ENCODE data around the gene MACROH2A1. TPM values are rescaled to one million over a fixed set of nuclear protein-coding genes. Genes with fewer than 3 reads are reported as not detected.

MACROH2A1 gene
- total and polyA plus RNA-seq, 2 of the 4 experiments (the other 2 are of a cell fraction) = 122 to 126 TPM

GRCh38 chr5:135330798-135331096 lies 68.3 kb downstream of the MACROH2A1 start:
- no peak for ATAC-seq (ENCODE audit: low read depth)
- Histone ChIP-seq H3K36me3 (ENCODE audit: control insufficient read depth, insufficient read depth, low read length) (peaks cover 8% of the 10 kb centered on the region; the same call in 1 of the 2 replicates), H4K8ac (ENCODE audit: low read depth in 2 of 2, low read length in 2 of 2) (peak overlapping the region; percentile 2 to 4; a peak in 1 of 4 replicates), H2BK5ac (ENCODE audit: low read depth, low read length, poor library complexity, severe bottlenecking) (no peak overlapping the region), H2AK9ac (replicated peaks; ENCODE audit: low read depth, low read length, poor library complexity) (no peak overlapping the region), H3K4ac (ENCODE audit: low read depth, low read length) (peak overlapping the region; percentile 62), H3K9me3 (ENCODE audit: control insufficient read depth, insufficient read depth, low read length) (no peaks in the 10 kb centered on the region), H3K9me1 (ENCODE audit: insufficient read depth, low read length) (peaks cover 13% of the 10 kb centered on the region), H3K79me1 (ENCODE audit: low read depth in 1 of 2, low read length in 2 of 2) (peaks cover 0 to 26% of the 10 kb centered on the region in 2 experiments; a peak in 3 of 4 replicates), H3K18ac (ENCODE audit: low read depth, low read length) (no peak overlapping the region), H3K56ac (ENCODE audit: extremely low read depth, insufficient read depth, low read length) (no peak overlapping the region), H4K5ac (ENCODE audit: low read depth, low read length) (no peak overlapping the region), H3K23ac (ENCODE audit: low read depth, low read length) (peak overlapping the region; percentile 3; the same call in 1 of the 2 replicates), H2BK15ac (ENCODE audit: low read depth, low read length) (peak overlapping the region; percentile 29; the same call in 1 of the 3 replicates), H2AK5ac (ENCODE audit: low read depth, low read length) (peak overlapping the region; percentile 68; the same call in 1 of the 2 replicates), H3K4me3 (ENCODE audit: insufficient read depth, low read depth, low read length) (no peak overlapping the region), H3K14ac (replicated peaks; ENCODE audit: low read depth, low read length) (peak overlapping the region; percentile 71; the same call in 1 of the 2 replicates), H3K9ac (ENCODE audit: low read depth, low read length) (no peak overlapping the region), H4K20me1 (ENCODE audit: insufficient read depth, low read length) (no peaks in the 10 kb centered on the region), H2BK20ac (ENCODE audit: low read depth, low read length) (peak overlapping the region; percentile 73; the same call in 1 of the 2 replicates), H3K4me2 (ENCODE audit: low read depth, low read length) (no peak overlapping the region), H2BK120ac (ENCODE audit: low read depth, low read length) (peak overlapping the region; percentile 63), H2AFZ (replicated peaks; ENCODE audit: low read length, poor library complexity) (peak overlapping the region; percentile 62), H3K4me1 (ENCODE audit: control insufficient read depth, insufficient read depth, low read length) (peaks cover 23% of the 10 kb centered on the region), H4K91ac (ENCODE audit: insufficient read depth, low read depth, low read length) (peak overlapping the region; percentile 26), H3K27ac (ENCODE audit: insufficient read depth, low read length) (no peak overlapping the region), H3K27me3 (ENCODE audit: control insufficient read depth, insufficient read depth, low read length) (no peaks in the 10 kb centered on the region)
- DNase-seq = no peak
- in situ Hi-C loops (cut with MboI; ENCODE audit: low sequenced_read_pairs) (loop anchor here (5.0 to 10.0 kb wide), 2 partner anchors 133 to 316 kb away; no protein-coding TSS in a partner anchor), dilution Hi-C loops (cut with HindIII; ENCODE audit: low sequenced_read_pairs, unreplicated experiment) (no loop called here), intact Hi-C loops (cut with micrococcal nuclease) (loop anchor here (2.0 to 5.0 kb wide), 2 partner anchors 66 to 138 kb away; no protein-coding TSS in a partner anchor)
- ChIA-PET POLR2A (ENCODE audit: unreplicated experiment) (no interaction called here), CTCF (no interaction called here)
- WGBS, 2 experiments (ENCODE audit: extremely low coverage in 2 of 2, insufficient read length in 1 of 2) = no CpG with 5 or more reads among the region's 3 CpGs
- TF ChIP-seq BHLHE40 (IDR thresholded peaks at IDR 0.05; ENCODE audit: low read depth, low read length) (no peak), CHD1 (IDR thresholded peaks at IDR 0.05; ENCODE audit: low read depth, low read length) (no peak), SMC3 (IDR thresholded peaks at IDR 0.05; ENCODE audit: low read depth, low read length) (no peak), MXI1 (IDR thresholded peaks at IDR 0.05; ENCODE audit: borderline replicate concordance, low read depth, low read length) (no peak), ELK1 (IDR thresholded peaks at IDR 0.05; ENCODE audit: borderline replicate concordance, low read depth, low read length) (no peak), RFX5 (IDR thresholded peaks at IDR 0.05; ENCODE audit: low read depth, low read length) (no peak)
- BruUV-seq (replicated peaks) = no TSS peak

All from IMR-90 (cell line).